Tibial nerve (tissue), 4 donors: ENCODE results near the gene KIF2A.

Experiments
- EP300 ChIP-seq, 2 donors: sonication (generic); formaldehyde crosslinking; IDR thresholded peaks; one replicate each; pipeline ENCODE4 v1.6.1; 2017; ENCODE audit warnings: antibody characterized with exemption in 2 of 2, mild to moderate bottlenecking in 1 of 2
- POLR2A ChIP-seq, 2 donors: fragments of 450-650 bp; IDR thresholded peaks; one replicate each; pipeline ENCODE4 v1.6.1; 2017; ENCODE audit warnings: antibody characterized with exemption in 2 of 2, mild to moderate bottlenecking in 2 of 2, moderate library complexity in 2 of 2
- TF ChIP-seq, protein P1 (sequence below), 5 experiments: fragments of 200-600 bp in 3 of 5; fragments of 450-650 bp in 2 of 5; sonication (generic) in 3 of 5; IDR thresholded peaks; one replicate each; pipeline ENCODE4 v1.5.1; 2016 to 2019; ENCODE audit warnings: antibody characterized with exemption in 5 of 5, mild to moderate bottlenecking in 3 of 5, moderate library complexity in 2 of 5

DNA sequence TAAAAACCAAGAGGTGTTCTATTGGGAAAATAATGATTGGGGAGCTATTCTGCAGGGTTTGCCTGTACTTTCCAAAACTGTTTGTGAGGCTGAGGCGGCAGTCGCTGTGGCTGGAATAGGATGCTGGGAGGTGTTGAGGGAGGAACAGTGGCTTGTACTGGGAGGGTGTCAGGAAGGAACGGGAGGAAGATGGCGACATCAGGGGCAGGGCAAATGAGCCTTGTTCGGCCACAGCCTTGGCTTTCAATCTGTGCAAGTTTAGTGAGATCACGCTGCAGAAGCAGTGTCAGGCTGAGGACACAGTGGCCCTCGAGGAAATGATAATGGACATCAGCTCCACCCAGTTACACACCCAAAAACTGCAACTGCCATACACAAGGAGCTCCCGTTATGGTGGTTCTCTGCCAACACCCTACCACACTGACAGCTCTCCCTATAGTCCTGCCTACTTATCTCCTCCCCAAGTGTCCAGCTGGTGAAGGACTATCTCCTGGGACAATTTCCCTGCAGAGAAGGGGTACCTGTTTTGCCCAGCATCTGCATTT lies 27.3 kb downstream of the KIF2A start:
- no peak for TF ChIP-seq POLR2A (IDR thresholded peaks at IDR 0.05)
- no peak for TF ChIP-seq EP300 (IDR thresholded peaks at IDR 0.05)
- TF ChIP-seq, protein P1, sequence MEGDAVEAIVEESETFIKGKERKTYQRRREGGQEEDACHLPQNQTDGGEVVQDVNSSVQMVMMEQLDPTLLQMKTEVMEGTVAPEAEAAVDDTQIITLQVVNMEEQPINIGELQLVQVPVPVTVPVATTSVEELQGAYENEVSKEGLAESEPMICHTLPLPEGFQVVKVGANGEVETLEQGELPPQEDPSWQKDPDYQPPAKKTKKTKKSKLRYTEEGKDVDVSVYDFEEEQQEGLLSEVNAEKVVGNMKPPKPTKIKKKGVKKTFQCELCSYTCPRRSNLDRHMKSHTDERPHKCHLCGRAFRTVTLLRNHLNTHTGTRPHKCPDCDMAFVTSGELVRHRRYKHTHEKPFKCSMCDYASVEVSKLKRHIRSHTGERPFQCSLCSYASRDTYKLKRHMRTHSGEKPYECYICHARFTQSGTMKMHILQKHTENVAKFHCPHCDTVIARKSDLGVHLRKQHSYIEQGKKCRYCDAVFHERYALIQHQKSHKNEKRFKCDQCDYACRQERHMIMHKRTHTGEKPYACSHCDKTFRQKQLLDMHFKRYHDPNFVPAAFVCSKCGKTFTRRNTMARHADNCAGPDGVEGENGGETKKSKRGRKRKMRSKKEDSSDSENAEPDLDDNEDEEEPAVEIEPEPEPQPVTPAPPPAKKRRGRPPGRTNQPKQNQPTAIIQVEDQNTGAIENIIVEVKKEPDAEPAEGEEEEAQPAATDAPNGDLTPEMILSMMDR (IDR thresholded peaks at IDR 0.05), result no peak
